H9 (cell line): Measurements from ENCODE around the gene SYCE1. TPM values are rescaled to one million over a fixed set of nuclear protein-coding genes. Genes with fewer than 3 reads are reported as not detected.

Source experiments
- DNase-seq: peaks from one replicate; pipeline ENCODE4 v3.0.0-alpha.2; 2017
- H2AFZ ChIP-seq: one replicate; pipeline ENCODE4 v1.6.1; 2013; ENCODE audit warnings: mild to moderate bottlenecking, low read length, control low read depth, moderate library complexity
- H2AK5ac ChIP-seq: 2 replicates; pipeline ENCODE4 v1.6.1; 2013; ENCODE audit warnings: low read length, control low read depth, mixed read lengths; ENCODE audit not compliant: insufficient read length
- H2BK120ac ChIP-seq: one replicate; pipeline ENCODE4 v1.6.1; 2013; ENCODE audit warnings: low read depth, mild to moderate bottlenecking, low read length, control low read depth, inconsistent platforms; ENCODE audit not compliant: poor library complexity, severe bottlenecking
- H2BK12ac ChIP-seq: 2 replicates; pipeline ENCODE4 v1.6.1; 2013; ENCODE audit warnings: low read length, control low read depth, mixed read lengths, low read depth; ENCODE audit not compliant: insufficient read length
- H2BK15ac ChIP-seq: 2 replicates; pipeline ENCODE4 v1.6.1; 2013; ENCODE audit warnings: low read depth, low read length, control low read depth
- H2BK20ac ChIP-seq: one replicate; pipeline ENCODE4 v1.6.1; 2013; ENCODE audit warnings: low read depth, mild to moderate bottlenecking, low read length, control low read depth, inconsistent platforms; ENCODE audit not compliant: poor library complexity, severe bottlenecking
- H2BK5ac ChIP-seq: 2 replicates; pipeline ENCODE4 v1.6.1; 2013; ENCODE audit warnings: low read length, control low read depth, mixed read lengths; ENCODE audit not compliant: insufficient read length
- H3K14ac ChIP-seq: 2 replicates; pipeline ENCODE4 v1.6.1; 2013; ENCODE audit warnings: low read length, control low read depth; ENCODE audit not compliant: insufficient read depth
- H3K18ac ChIP-seq: 2 replicates; pipeline ENCODE4 v1.6.1; 2013; ENCODE audit warnings: low read depth, mild to moderate bottlenecking, mixed read lengths, low read length, control low read depth; ENCODE audit not compliant: insufficient read length
- H3K23ac ChIP-seq: 2 replicates; pipeline ENCODE4 v1.6.1; 2013; ENCODE audit warnings: low read length, control low read depth, mixed read lengths, low read depth; ENCODE audit not compliant: insufficient read length
- H3K23me2 ChIP-seq: 2 replicates; pipeline ENCODE4 v1.6.1; 2013; ENCODE audit warnings: low read depth, mild to moderate bottlenecking, mixed read lengths, low read length, control low read depth; ENCODE audit not compliant: insufficient read length, poor library complexity, severe bottlenecking
- H3K27ac ChIP-seq: 2 replicates; pipeline ENCODE4 v1.5.1; 2013; ENCODE audit warnings: low read length, control low read depth, mixed read lengths, low read depth; ENCODE audit not compliant: insufficient read length
- H3K27me3 ChIP-seq: 2 replicates; pipeline ENCODE4 v1.6.1; 2013; ENCODE audit warnings: low read length, control low read depth, inconsistent platforms; ENCODE audit not compliant: insufficient read depth
- H3K4ac ChIP-seq: 2 replicates; pipeline ENCODE4 v1.6.1; 2013; ENCODE audit warnings: low read depth, mild to moderate bottlenecking, control low read depth, inconsistent platforms, low read length, moderate library complexity
- H3K4me1 ChIP-seq: 2 replicates; pipeline ENCODE4 v1.6.1; 2013; ENCODE audit warnings: low read length, control low read depth, inconsistent platforms; ENCODE audit not compliant: insufficient read depth
- H3K4me2 ChIP-seq: 2 replicates; pipeline ENCODE4 v1.6.1; 2013; ENCODE audit warnings: low read length, control low read depth, mixed read lengths; ENCODE audit not compliant: insufficient read length, insufficient read depth
- H3K56ac ChIP-seq: 2 replicates; pipeline ENCODE4 v1.6.1; 2013; ENCODE audit warnings: low read depth, mild to moderate bottlenecking, mixed read lengths, low read length, control low read depth; ENCODE audit not compliant: insufficient read length
- H3K79me1 ChIP-seq: 2 replicates; pipeline ENCODE4 v1.6.1; 2013; ENCODE audit warnings: low read depth, mild to moderate bottlenecking, moderate library complexity, low read length, control low read depth, inconsistent platforms; ENCODE audit not compliant: insufficient read depth, poor library complexity, severe bottlenecking
- H3K79me2 ChIP-seq: 2 replicates; pipeline ENCODE4 v1.6.1; 2013; ENCODE audit warnings: low read length, control low read depth, inconsistent platforms; ENCODE audit not compliant: insufficient read depth
- H3K9ac ChIP-seq: 2 replicates; pipeline ENCODE4 v1.6.1; 2013; ENCODE audit warnings: low read length, control low read depth, mixed read lengths; ENCODE audit not compliant: insufficient read length; ENCODE audit errors: extremely low read depth
- H3K9me3 ChIP-seq: one replicate; pipeline ENCODE4 v1.6.1; 2013; ENCODE audit warnings: low read depth, low read length, inconsistent platforms; ENCODE audit not compliant: control insufficient read depth
- H3T11ph ChIP-seq: one replicate; pipeline ENCODE4 v1.6.1; 2013; ENCODE audit warnings: mild to moderate bottlenecking, low read length, control low read depth, inconsistent platforms
- H4K20me1 ChIP-seq: one replicate; pipeline ENCODE4 v1.6.1; 2013; ENCODE audit not compliant: control insufficient read depth, insufficient read length, insufficient read depth
- H4K5ac ChIP-seq: 2 replicates; pipeline ENCODE4 v1.6.1; 2013; ENCODE audit warnings: low read depth, mild to moderate bottlenecking, mixed read lengths, low read length, control low read depth; ENCODE audit not compliant: insufficient read length
- H4K8ac ChIP-seq: replicated peaks from 2 replicates; pipeline ENCODE4 v1.6.1; 2013; ENCODE audit warnings: low read length, control low read depth, mixed read lengths, low read depth; ENCODE audit not compliant: insufficient read length
- H4K91ac ChIP-seq: 2 replicates; pipeline ENCODE4 v1.6.1; 2013; ENCODE audit warnings: low read depth, mild to moderate bottlenecking, moderate library complexity, mixed read lengths, low read length, control low read depth; ENCODE audit not compliant: insufficient read length
- H3K27ac Mint-ChIP-seq, 3 experiments: 2 replicates in 2 of 3; 3 replicates in 1 of 3; pipeline ENCODE4 v1.8.0; 2020 to 2021; ENCODE audit warnings: mixed read lengths in 3 of 3, mild to moderate bottlenecking in 1 of 3, moderate library complexity in 1 of 3
- H3K27me3 Mint-ChIP-seq: 2 replicates; pipeline ENCODE4 v1.8.0; 2021; ENCODE audit warnings: low read depth, mild to moderate bottlenecking, moderate library complexity, mixed read lengths
- H3K36me3 Mint-ChIP-seq, 3 experiments: 2 replicates in 2 of 3; 3 replicates in 1 of 3; pipeline ENCODE4 v1.8.0; 2020 to 2021; ENCODE audit warnings: low read depth in 3 of 3, mixed read lengths in 3 of 3; ENCODE audit not compliant: insufficient read depth in 1 of 3
- H3K4me1 Mint-ChIP-seq, 2 experiments: 2 replicates each; pipeline ENCODE4 v1.8.0; 2020; ENCODE audit warnings: mixed read lengths in 2 of 2
- H3K4me3 Mint-ChIP-seq, 2 experiments: 2 replicates in 1 of 2; 3 replicates in 1 of 2; pipeline ENCODE4 v1.8.0; 2020 to 2021; ENCODE audit warnings: mild to moderate bottlenecking in 2 of 2, mixed read lengths in 2 of 2, moderate library complexity in 1 of 2
- H3K9me3 Mint-ChIP-seq, 2 experiments: 2 replicates in 1 of 2; 3 replicates in 1 of 2; pipeline ENCODE4 v1.8.0; 2020; ENCODE audit warnings: mild to moderate bottlenecking in 2 of 2, mixed read lengths in 2 of 2, moderate library complexity in 1 of 2
- WGBS: extraction: QIAGEN DNeasy Blood & Tissue Kit; methylation state at CpG from one replicate; pipeline ENCODE4 v1.1.7; 2013; ENCODE audit warnings: missing lambda C conversion rate, low lambda C conversion rate, mixed read lengths; ENCODE audit not compliant: insufficient read length; ENCODE audit errors: extremely low coverage; 5-methylcytosine and 5-hydroxymethylcytosine counted together
- total RNA-seq: library from RNA; stranded (reverse); gene quantifications from 2 replicates; pipeline ENCODE4 v1.2.1, GENCODE V29; 2021
- TF ChIP-seq, protein P1 (sequence below): fragments of 200-600 bp; sonication (generic); conservative IDR thresholded peaks from 3 replicates; pipeline ENCODE4 v1.8.0; 2021; ENCODE audit warnings: antibody characterized with exemption, mild to moderate bottlenecking

SYCE1 gene
- total RNA-seq, 1 experiment from 2014 or later = not detected

DNA sequence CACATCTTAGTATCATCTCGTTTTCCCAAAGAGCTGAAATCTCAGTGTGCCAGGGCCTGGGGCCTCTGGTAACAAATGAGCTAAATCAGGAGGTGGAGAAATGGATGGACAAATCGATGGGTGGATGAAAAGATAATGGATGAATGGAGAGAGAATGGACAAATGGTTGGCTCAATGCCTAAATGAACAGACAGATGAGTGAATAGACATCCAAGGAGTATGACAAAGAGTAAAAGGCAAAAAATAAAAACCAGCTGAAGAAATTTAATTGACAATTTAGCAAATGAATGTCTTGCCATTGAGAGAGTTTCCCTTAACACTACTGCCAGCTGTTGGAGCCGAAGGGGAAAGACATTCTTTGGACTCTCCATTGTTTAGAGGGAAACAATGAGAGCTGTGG is 8.0 kb downstream of the SYCE1 start:
- H2BK20ac ChIP-seq = no peak overlapping the region
- H3T11ph ChIP-seq = no peak overlapping the region
- H2AK5ac ChIP-seq = no peak overlapping the region
- peaks cover 92 to 93% of the 10 kb centered on the region in 2 experiments for H3K9me3 Mint-ChIP-seq
- H3K23me2 ChIP-seq = no peaks in the 10 kb centered on the region
- H3K9ac ChIP-seq = no peak overlapping the region
- no peak overlapping the region for H2BK120ac ChIP-seq
- no peaks in the 10 kb centered on the region; the same call in 1 of the 2 replicates for H3K27me3 Mint-ChIP-seq
- H4K5ac ChIP-seq = no peak overlapping the region
- no peak overlapping the region for H3K56ac ChIP-seq
- H3K27ac ChIP-seq = no peak overlapping the region
- no peak overlapping the region for H2BK5ac ChIP-seq
- H3K18ac ChIP-seq = no peak overlapping the region
- peaks cover 7 to 48% (median 13%) of the 10 kb centered on the region in 3 experiments; a peak in 6 of 7 replicates for H3K36me3 Mint-ChIP-seq
- no peak overlapping the region for H3K4ac ChIP-seq
- no peak overlapping the region for H2AFZ ChIP-seq
- TF ChIP-seq, protein P1, sequence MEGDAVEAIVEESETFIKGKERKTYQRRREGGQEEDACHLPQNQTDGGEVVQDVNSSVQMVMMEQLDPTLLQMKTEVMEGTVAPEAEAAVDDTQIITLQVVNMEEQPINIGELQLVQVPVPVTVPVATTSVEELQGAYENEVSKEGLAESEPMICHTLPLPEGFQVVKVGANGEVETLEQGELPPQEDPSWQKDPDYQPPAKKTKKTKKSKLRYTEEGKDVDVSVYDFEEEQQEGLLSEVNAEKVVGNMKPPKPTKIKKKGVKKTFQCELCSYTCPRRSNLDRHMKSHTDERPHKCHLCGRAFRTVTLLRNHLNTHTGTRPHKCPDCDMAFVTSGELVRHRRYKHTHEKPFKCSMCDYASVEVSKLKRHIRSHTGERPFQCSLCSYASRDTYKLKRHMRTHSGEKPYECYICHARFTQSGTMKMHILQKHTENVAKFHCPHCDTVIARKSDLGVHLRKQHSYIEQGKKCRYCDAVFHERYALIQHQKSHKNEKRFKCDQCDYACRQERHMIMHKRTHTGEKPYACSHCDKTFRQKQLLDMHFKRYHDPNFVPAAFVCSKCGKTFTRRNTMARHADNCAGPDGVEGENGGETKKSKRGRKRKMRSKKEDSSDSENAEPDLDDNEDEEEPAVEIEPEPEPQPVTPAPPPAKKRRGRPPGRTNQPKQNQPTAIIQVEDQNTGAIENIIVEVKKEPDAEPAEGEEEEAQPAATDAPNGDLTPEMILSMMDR = no peak
- no peaks in the 10 kb centered on the region for H3K4me1 ChIP-seq
- H4K20me1 ChIP-seq = no peaks in the 10 kb centered on the region
- H3K79me1 ChIP-seq = no peaks in the 10 kb centered on the region
- no peak overlapping the region for H3K4me2 ChIP-seq
- no peak overlapping the region for H2BK15ac ChIP-seq
- no peak overlapping the region for H2BK12ac ChIP-seq
- H3K9me3 ChIP-seq = peaks cover 90% of the 10 kb centered on the region
- no peak for DNase-seq
- H3K79me2 ChIP-seq = no peaks in the 10 kb centered on the region
- no peak overlapping the region for H3K23ac ChIP-seq
- no peak overlapping the region for H4K8ac ChIP-seq
- no peak overlapping the region for H3K27ac Mint-ChIP-seq
- H3K4me1 Mint-ChIP-seq = no peaks in the 10 kb centered on the region
- H4K91ac ChIP-seq = no peak overlapping the region
- no peak overlapping the region for H3K14ac ChIP-seq
- H3K4me3 Mint-ChIP-seq = no peak overlapping the region
- WGBS = no CpG with 5 or more reads among the region's 3 CpGs
- no peaks in the 10 kb centered on the region; the same call in 1 of the 2 replicates for H3K27me3 ChIP-seq
